WTC11 (cell line): Measurements from ENCODE around the gene DUSP9.

Source experiments
- CTCF ChIP-seq: fragments of 200-600 bp; IDR thresholded peaks from 2 replicates; pipeline ENCODE4 v1.8.0; 2022; ENCODE audit warnings: antibody characterized with exemption
- E2F4 ChIP-seq: sonication (generic); formaldehyde crosslinking; IDR thresholded peaks from 2 replicates; pipeline ENCODE4 v1.8.1; 2022; ENCODE audit warnings: low read depth, mild to moderate bottlenecking, moderate library complexity, missing genetic modification reagents, borderline replicate concordance
- FOXJ3 ChIP-seq: sonication (generic); formaldehyde crosslinking; IDR thresholded peaks from 2 replicates; pipeline ENCODE4 v1.9.0; 2021; ENCODE audit warnings: missing genetic modification reagents, mild to moderate bottlenecking, borderline replicate concordance
- NR1H2 ChIP-seq: sonication (generic); formaldehyde crosslinking; IDR thresholded peaks from 2 replicates; pipeline ENCODE4 v1.9.0; 2021; ENCODE audit warnings: mild to moderate bottlenecking, moderate library complexity, missing genetic modification reagents
- NR3C1 ChIP-seq: sonication (generic); formaldehyde crosslinking; conservative IDR thresholded peaks from 2 replicates; pipeline ENCODE4 v1.8.1; 2023; ENCODE audit warnings: low read depth, mild to moderate bottlenecking, missing genetic modification reagents
- SP1 ChIP-seq: sonication (generic); formaldehyde crosslinking; conservative IDR thresholded peaks from 2 replicates; pipeline ENCODE4 v1.8.1; 2022; ENCODE audit warnings: missing genetic modification reagents
- TEAD4 ChIP-seq: sonication (generic); formaldehyde crosslinking; IDR thresholded peaks from 2 replicates; pipeline ENCODE4 v1.8.0; 2022; ENCODE audit warnings: mild to moderate bottlenecking, missing genetic modification reagents

- TF ChIP-seq FOXJ3 (CRISPR knock-in tag) (no peak), CTCF (no peak), NR1H2 (CRISPR knock-in tag) (no peak), SP1 (no peak), TEAD4 (no peak), NR3C1 (no peak), E2F4 (CRISPR knock-in tag) (no peak)
Observed at GRCh38 chrX:153628129-153628528, 18.9 kb upstream of the DUSP9 start.
